ENCODE results near the gene GPANK1. TPM values are rescaled to one million over a fixed set of nuclear protein-coding genes. Genes with fewer than 3 reads are reported as not detected.

GPANK1 gene
- total and polyA plus RNA-seq, 2 donors = 10.0 to 20.9 TPM

- no peak for DNase-seq (ENCODE audit: extremely low spot score)
- 23% methylated on average over 7 of the region's 7 CpGs for WGBS
- peak overlapping the region; percentile 70 for H3K4me3 ChIP-seq (ENCODE audit: low read depth, low read length)
- H3K36me3 ChIP-seq (ENCODE audit: insufficient read depth) = no peaks in the 10 kb centered on the region
- no peaks in the 10 kb centered on the region for H3K4me1 ChIP-seq (ENCODE audit: insufficient read depth)
- H3K27ac ChIP-seq (ENCODE audit: low read depth) = no peak overlapping the region
Measured at GRCh38 chr6:31701666-31702404, 37.0 kb upstream of the GPANK1 start.

- Histone ChIP-seq H3K4me3 (ENCODE audit: low read depth, low read length) (no peak overlapping the region), H3K27ac (ENCODE audit: low read depth) (no peak overlapping the region), H3K36me3 (ENCODE audit: insufficient read depth) (no peaks in the 10 kb centered on the region), H3K4me1 (ENCODE audit: insufficient read depth) (no peaks in the 10 kb centered on the region)
- 86% methylated on average over 5 of the region's 5 CpGs for WGBS
- no peak for DNase-seq (ENCODE audit: extremely low spot score)
Measured at GRCh38 chr6:31700740-31701401, 36.1 kb upstream of the GPANK1 start.

DNA sequence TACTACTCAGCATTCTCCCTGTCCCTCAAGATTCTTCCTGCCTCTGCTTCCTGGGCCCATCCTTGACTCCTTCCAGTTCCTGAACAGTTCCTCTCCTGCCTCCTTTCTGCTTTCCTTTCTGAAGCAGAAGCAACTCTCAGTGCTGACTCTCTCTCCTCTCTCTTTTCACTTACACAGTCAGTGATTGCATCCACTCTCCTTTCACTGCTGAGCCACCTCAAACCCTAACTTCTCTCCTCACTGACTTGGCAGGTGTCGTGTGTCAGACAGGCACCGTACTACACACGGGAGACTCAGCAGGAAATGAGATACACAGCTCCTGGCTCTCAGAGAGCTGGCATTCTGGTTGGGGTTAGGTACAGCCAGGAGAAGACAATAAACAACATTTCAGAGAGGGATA is 32.8 kb upstream of the GPANK1 start:
- no peak for DNase-seq (ENCODE audit: extremely low spot score)
- Histone ChIP-seq H3K4me3 (ENCODE audit: low read depth, low read length) (no peak overlapping the region), H3K36me3 (ENCODE audit: insufficient read depth) (no peaks in the 10 kb centered on the region), H3K27ac (ENCODE audit: low read depth) (no peak overlapping the region), H3K4me1 (ENCODE audit: insufficient read depth) (no peaks in the 10 kb centered on the region)
- WGBS = 49% methylated on average over 3 of the region's 3 CpGs

GRCh38 chr6:31693535-31693934 is 28.7 kb upstream of the GPANK1 start:
- no peak overlapping the region for H3K27ac ChIP-seq (ENCODE audit: low read depth)
- peaks cover 5% of the 10 kb centered on the region for H3K36me3 ChIP-seq (ENCODE audit: insufficient read depth)
- 91% methylated on average over 6 of the region's 6 CpGs for WGBS
- no peak overlapping the region for H3K4me3 ChIP-seq (ENCODE audit: low read depth, low read length)
- no peak for DNase-seq (ENCODE audit: extremely low spot score)
- no peaks in the 10 kb centered on the region for H3K4me1 ChIP-seq (ENCODE audit: insufficient read depth)

DNA sequence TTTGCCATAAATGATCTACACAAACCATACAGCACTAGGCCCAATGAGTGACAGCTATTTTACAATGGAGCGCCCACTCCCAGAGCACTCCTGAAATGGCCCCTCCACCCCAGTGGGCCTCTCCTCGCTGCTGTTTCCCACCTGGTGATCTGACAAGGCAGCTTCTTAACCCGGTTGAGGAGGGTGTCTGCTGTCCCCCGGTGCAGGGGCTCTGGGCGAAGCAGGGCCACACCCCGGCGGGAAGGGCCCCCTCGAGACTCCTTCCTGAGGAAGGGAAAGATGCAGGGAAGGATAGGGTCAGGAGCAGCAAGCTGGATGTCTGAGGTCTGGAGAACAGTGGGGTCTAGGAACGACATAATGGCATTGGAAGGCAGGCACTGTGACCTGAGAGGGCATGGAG is 28.1 kb upstream of the GPANK1 start:
- H3K36me3 ChIP-seq (ENCODE audit: insufficient read depth) = peaks cover 5% of the 10 kb centered on the region
- H3K4me3 ChIP-seq (ENCODE audit: low read depth, low read length) = no peak overlapping the region
- no peaks in the 10 kb centered on the region for H3K4me1 ChIP-seq (ENCODE audit: insufficient read depth)
- WGBS = 89% methylated on average over 9 of the region's 9 CpGs
- no peak overlapping the region for H3K27ac ChIP-seq (ENCODE audit: low read depth)
- no peak for DNase-seq (ENCODE audit: extremely low spot score)

DNA sequence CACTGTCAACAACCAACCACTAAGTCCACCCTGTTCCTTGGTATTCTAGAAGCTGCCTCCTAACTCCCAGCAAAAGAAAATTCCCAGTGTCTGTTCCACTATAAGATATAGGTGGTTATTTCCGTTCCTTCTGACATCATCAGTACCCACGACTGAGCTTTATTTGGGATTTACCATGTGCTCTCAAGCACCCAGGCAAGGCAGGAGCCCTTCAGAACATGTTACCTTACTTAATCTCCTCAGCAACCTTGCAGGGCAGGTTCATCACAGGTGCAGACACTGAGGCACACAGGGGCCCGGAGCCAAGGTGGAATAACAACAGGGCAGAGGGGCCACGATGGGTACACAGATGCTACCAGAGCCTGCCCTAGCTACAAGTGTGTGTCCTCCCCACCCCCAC is 27.6 kb upstream of the GPANK1 start:
- no peaks in the 10 kb centered on the region for H3K4me1 ChIP-seq (ENCODE audit: insufficient read depth)
- peaks cover 5% of the 10 kb centered on the region for H3K36me3 ChIP-seq (ENCODE audit: insufficient read depth)
- H3K4me3 ChIP-seq (ENCODE audit: low read depth, low read length) = no peak overlapping the region
- DNase-seq (ENCODE audit: extremely low spot score) = no peak
- WGBS = 82% methylated on average over 4 of the region's 4 CpGs
- H3K27ac ChIP-seq (ENCODE audit: low read depth) = no peak overlapping the region

- 95% methylated on average over 12 of the region's 12 CpGs for WGBS
- H3K36me3 ChIP-seq (ENCODE audit: insufficient read depth) = peaks cover 5% of the 10 kb centered on the region
- no peak for DNase-seq (ENCODE audit: extremely low spot score)
- no peak overlapping the region for H3K4me3 ChIP-seq (ENCODE audit: low read depth, low read length)
- H3K4me1 ChIP-seq (ENCODE audit: insufficient read depth) = no peaks in the 10 kb centered on the region
- no peak overlapping the region for H3K27ac ChIP-seq (ENCODE audit: low read depth)
Measured at GRCh38 chr6:31691564-31692108, 26.8 kb upstream of the GPANK1 start.

GRCh38 chr6:31691078-31691463 is 26.3 kb upstream of the GPANK1 start:
- Histone ChIP-seq H3K27ac (ENCODE audit: low read depth) (no peak overlapping the region), H3K4me3 (ENCODE audit: low read depth, low read length) (no peak overlapping the region), H3K36me3 (ENCODE audit: insufficient read depth) (peaks cover 5% of the 10 kb centered on the region), H3K4me1 (ENCODE audit: insufficient read depth) (no peaks in the 10 kb centered on the region)
- DNase-seq (ENCODE audit: extremely low spot score) = no peak
- WGBS = 90% methylated on average over 6 of the region's 6 CpGs

- Histone ChIP-seq H3K4me1 (ENCODE audit: insufficient read depth) (no peaks in the 10 kb centered on the region), H3K36me3 (ENCODE audit: insufficient read depth) (peaks cover 5% of the 10 kb centered on the region), H3K4me3 (ENCODE audit: low read depth, low read length) (no peak overlapping the region), H3K27ac (ENCODE audit: low read depth) (no peak overlapping the region)
- 70% methylated on average over 10 of the region's 10 CpGs for WGBS
- no peak for DNase-seq (ENCODE audit: extremely low spot score)
Measured at GRCh38 chr6:31690231-31691077, 25.7 kb upstream of the GPANK1 start.

GRCh38 chr6:31689249-31690110 is 24.7 kb upstream of the GPANK1 start:
- no peak for DNase-seq (ENCODE audit: extremely low spot score)
- 78% methylated on average over 11 of the region's 11 CpGs for WGBS
- Histone ChIP-seq H3K4me3 (ENCODE audit: low read depth, low read length) (no peak overlapping the region), H3K27ac (ENCODE audit: low read depth) (no peak overlapping the region), H3K36me3 (ENCODE audit: insufficient read depth) (peaks cover 5% of the 10 kb centered on the region), H3K4me1 (ENCODE audit: insufficient read depth) (no peaks in the 10 kb centered on the region)

- H3K4me1 ChIP-seq (ENCODE audit: insufficient read depth) = no peaks in the 10 kb centered on the region
- H3K4me3 ChIP-seq (ENCODE audit: low read depth, low read length) = no peak overlapping the region
- no peak for DNase-seq (ENCODE audit: extremely low spot score)
- H3K36me3 ChIP-seq (ENCODE audit: insufficient read depth) = peaks cover 5% of the 10 kb centered on the region
- 80% methylated on average over 14 of the region's 14 CpGs for WGBS
- H3K27ac ChIP-seq (ENCODE audit: low read depth) = no peak overlapping the region
Measured at GRCh38 chr6:31687860-31688693, 23.3 kb upstream of the GPANK1 start.

- Histone ChIP-seq H3K36me3 (ENCODE audit: insufficient read depth) (peaks cover 5% of the 10 kb centered on the region), H3K4me3 (ENCODE audit: low read depth, low read length) (no peak overlapping the region), H3K27ac (ENCODE audit: low read depth) (no peak overlapping the region), H3K4me1 (ENCODE audit: insufficient read depth) (no peaks in the 10 kb centered on the region)
- WGBS = 87% methylated on average over 8 of the region's 8 CpGs
- no peak for DNase-seq (ENCODE audit: extremely low spot score)
Measured at GRCh38 chr6:31687321-31687720, 22.5 kb upstream of the GPANK1 start.
